ENCODE data around the gene TCERG1L. TPM values are rescaled to one million over a fixed set of nuclear protein-coding genes. Genes with fewer than 3 reads are reported as not detected.

Gene TCERG1L
- total RNA-seq, 1 experiment from 2014 or later: not detected

DNA sequence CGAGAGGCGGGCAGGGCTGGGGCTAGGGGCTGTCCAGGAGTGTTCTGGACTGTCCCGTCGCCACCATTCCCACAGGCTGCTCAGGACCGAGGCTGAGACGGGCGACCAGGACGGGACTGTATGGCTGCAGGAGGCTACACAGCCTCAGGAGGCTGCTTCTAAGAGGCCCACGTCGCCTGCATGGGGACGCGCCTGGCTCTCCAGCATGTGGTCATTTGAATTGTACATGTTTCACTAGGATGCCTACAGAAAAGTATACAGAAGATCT is 216.3 kb downstream of the TCERG1L start:
- intact Hi-C loops (cut with micrococcal nuclease; ENCODE audit: unreplicated experiment): no loop called here
- Histone ChIP-seq H3K27me3 (ENCODE audit: control insufficient read depth, insufficient read depth, low read length) (no peaks in the 10 kb centered on the region), H3K36me3 (ENCODE audit: control insufficient read depth, insufficient read depth, low read length) (no peaks in the 10 kb centered on the region), H3K4me1 (ENCODE audit: control insufficient read depth, insufficient read depth, low read length) (no peaks in the 10 kb centered on the region), H3K27ac (ENCODE audit: low read length) (no peak overlapping the region), H3K4me3 (ENCODE audit: low read depth in 2 of 2, low read length in 2 of 2) (no peak overlapping the region), H3K9me3 (ENCODE audit: control insufficient read depth, insufficient read depth, low read depth, low read length) (no peaks in the 10 kb centered on the region)
- BruUV-seq (replicated peaks): no TSS peak
- ATAC-seq (no peak), DNase-seq (ENCODE audit: low read depth, low spot score) (no peak)
- TF ChIP-seq TCF7L2 (IDR thresholded peaks at IDR 0.05; ENCODE audit: low read depth, low read length) (no peak), SIN3A (IDR thresholded peaks at IDR 0.05; ENCODE audit: borderline replicate concordance, insufficient read depth, low read depth, low read length) (no peak), POLR2AphosphoS5 (IDR thresholded peaks at IDR 0.05; ENCODE audit: low read depth, low read length) (no peak)
- TF ChIP-seq, protein P1, sequence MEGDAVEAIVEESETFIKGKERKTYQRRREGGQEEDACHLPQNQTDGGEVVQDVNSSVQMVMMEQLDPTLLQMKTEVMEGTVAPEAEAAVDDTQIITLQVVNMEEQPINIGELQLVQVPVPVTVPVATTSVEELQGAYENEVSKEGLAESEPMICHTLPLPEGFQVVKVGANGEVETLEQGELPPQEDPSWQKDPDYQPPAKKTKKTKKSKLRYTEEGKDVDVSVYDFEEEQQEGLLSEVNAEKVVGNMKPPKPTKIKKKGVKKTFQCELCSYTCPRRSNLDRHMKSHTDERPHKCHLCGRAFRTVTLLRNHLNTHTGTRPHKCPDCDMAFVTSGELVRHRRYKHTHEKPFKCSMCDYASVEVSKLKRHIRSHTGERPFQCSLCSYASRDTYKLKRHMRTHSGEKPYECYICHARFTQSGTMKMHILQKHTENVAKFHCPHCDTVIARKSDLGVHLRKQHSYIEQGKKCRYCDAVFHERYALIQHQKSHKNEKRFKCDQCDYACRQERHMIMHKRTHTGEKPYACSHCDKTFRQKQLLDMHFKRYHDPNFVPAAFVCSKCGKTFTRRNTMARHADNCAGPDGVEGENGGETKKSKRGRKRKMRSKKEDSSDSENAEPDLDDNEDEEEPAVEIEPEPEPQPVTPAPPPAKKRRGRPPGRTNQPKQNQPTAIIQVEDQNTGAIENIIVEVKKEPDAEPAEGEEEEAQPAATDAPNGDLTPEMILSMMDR (IDR thresholded peaks at IDR 0.05): no peak
- TF ChIP-seq, protein P2, sequence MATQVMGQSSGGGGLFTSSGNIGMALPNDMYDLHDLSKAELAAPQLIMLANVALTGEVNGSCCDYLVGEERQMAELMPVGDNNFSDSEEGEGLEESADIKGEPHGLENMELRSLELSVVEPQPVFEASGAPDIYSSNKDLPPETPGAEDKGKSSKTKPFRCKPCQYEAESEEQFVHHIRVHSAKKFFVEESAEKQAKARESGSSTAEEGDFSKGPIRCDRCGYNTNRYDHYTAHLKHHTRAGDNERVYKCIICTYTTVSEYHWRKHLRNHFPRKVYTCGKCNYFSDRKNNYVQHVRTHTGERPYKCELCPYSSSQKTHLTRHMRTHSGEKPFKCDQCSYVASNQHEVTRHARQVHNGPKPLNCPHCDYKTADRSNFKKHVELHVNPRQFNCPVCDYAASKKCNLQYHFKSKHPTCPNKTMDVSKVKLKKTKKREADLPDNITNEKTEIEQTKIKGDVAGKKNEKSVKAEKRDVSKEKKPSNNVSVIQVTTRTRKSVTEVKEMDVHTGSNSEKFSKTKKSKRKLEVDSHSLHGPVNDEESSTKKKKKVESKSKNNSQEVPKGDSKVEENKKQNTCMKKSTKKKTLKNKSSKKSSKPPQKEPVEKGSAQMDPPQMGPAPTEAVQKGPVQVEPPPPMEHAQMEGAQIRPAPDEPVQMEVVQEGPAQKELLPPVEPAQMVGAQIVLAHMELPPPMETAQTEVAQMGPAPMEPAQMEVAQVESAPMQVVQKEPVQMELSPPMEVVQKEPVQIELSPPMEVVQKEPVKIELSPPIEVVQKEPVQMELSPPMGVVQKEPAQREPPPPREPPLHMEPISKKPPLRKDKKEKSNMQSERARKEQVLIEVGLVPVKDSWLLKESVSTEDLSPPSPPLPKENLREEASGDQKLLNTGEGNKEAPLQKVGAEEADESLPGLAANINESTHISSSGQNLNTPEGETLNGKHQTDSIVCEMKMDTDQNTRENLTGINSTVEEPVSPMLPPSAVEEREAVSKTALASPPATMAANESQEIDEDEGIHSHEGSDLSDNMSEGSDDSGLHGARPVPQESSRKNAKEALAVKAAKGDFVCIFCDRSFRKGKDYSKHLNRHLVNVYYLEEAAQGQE (IDR thresholded peaks at IDR 0.05; ENCODE audit: insufficient read depth in 1 of 2, low read depth in 2 of 2, low read length in 1 of 2): no peak
- ChIA-PET CTCF (no interaction called here), POLR2A (no interaction called here)
- in situ Hi-C loops (cut with HindIII; ENCODE audit: low pct_unique_long_range_greater_than_20kb, low sequenced_read_pairs): no loop called here

DNA sequence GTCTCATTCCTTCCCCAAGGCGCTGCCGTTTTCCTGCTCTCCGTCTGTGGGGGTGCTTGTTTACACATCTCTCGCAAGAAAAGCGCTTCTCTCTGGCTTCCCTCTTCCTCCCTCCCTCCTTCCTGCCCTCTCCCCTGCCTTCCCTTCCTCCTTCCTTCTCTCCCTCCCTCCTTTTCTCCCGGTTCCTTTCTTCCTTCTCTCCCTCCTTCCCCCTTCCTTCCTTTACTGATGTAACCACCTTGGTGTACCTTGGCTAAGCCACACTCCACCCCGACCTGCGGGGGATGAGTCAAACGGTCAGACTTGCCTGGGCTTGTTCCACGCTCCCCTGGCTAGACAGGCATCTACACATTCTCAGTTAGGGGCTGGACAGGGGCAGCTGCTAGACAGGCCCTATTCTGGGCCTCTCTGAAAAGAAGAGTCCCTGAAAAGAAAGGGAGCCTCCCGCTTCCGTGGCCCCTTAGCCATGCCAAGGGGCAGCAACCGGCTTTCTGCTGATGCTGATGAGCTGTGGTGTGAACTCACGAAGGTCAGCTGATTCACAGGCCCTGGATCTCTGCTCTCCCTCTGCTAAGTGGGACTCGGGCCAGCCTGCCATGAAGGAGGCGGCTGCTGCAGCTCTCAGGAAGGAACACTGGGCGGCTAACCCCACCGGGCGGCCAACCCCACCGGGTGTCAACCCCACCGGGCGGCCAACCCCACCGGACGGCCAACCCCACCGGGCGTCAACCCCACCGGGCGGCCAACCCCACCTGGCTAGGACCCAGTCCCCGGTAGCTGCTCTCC is 216.8 kb downstream of the TCERG1L start:
- ChIA-PET POLR2A (no interaction called here), CTCF (interaction anchor here (0.7 kb wide), 1 partner anchor 173 kb away, joined by 3 read pairs; no protein-coding TSS in a partner anchor)
- no peak overlapping the region for H3K27ac ChIP-seq (ENCODE audit: low read length)
- no peak overlapping the region for H3K4me3 ChIP-seq (ENCODE audit: low read depth in 2 of 2, low read length in 2 of 2)
- no TSS peak for BruUV-seq (replicated peaks)
- no peaks in the 10 kb centered on the region for H3K36me3 ChIP-seq (ENCODE audit: control insufficient read depth, insufficient read depth, low read length)
- no peaks in the 10 kb centered on the region for H3K4me1 ChIP-seq (ENCODE audit: control insufficient read depth, insufficient read depth, low read length)
- TF ChIP-seq, protein P2 (IDR thresholded peaks at IDR 0.05; ENCODE audit: insufficient read depth in 1 of 2, low read depth in 2 of 2, low read length in 1 of 2): no peak
- TF ChIP-seq TCF7L2 (IDR thresholded peaks at IDR 0.05; ENCODE audit: low read depth, low read length): no peak
- TF ChIP-seq, protein P1 (IDR thresholded peaks at IDR 0.05): no peak
- TF ChIP-seq POLR2AphosphoS5 (IDR thresholded peaks at IDR 0.05; ENCODE audit: low read depth, low read length): no peak
- TF ChIP-seq SIN3A (IDR thresholded peaks at IDR 0.05; ENCODE audit: borderline replicate concordance, insufficient read depth, low read depth, low read length): no peak
- intact Hi-C loops (cut with micrococcal nuclease; ENCODE audit: unreplicated experiment): no loop called here
- DNase-seq (ENCODE audit: low read depth, low spot score) (no peak), ATAC-seq (peak; percentile 59)
- H3K27me3 ChIP-seq (ENCODE audit: control insufficient read depth, insufficient read depth, low read length): no peaks in the 10 kb centered on the region; the same call in 1 of the 2 replicates
- no peaks in the 10 kb centered on the region for H3K9me3 ChIP-seq (ENCODE audit: control insufficient read depth, insufficient read depth, low read depth, low read length)
- in situ Hi-C loops (cut with HindIII; ENCODE audit: low pct_unique_long_range_greater_than_20kb, low sequenced_read_pairs): no loop called here

Measured in Panc1 (cell line).